ENCODE results near the gene RALY.

Gene RALY

GRCh38 chr20:33986560-33987216 lies 7.0 kb upstream of the RALY start:
- Histone ChIP-seq H3K4me3 (ENCODE audit: extremely low read depth, insufficient read depth, low read length, poor library complexity, severe bottlenecking) (no peak overlapping the region), H3K4me1 (ENCODE audit: control insufficient read depth, insufficient read depth, low read length, poor library complexity, severe bottlenecking) (no peaks in the 10 kb centered on the region), H3K27ac (ENCODE audit: low read depth, low read length, severe bottlenecking) (no peak overlapping the region), H3K9me3 (ENCODE audit: control insufficient read depth, low read length) (no peaks in the 10 kb centered on the region), H3K36me3 (ENCODE audit: control insufficient read depth, insufficient read depth, low read length) (no peaks in the 10 kb centered on the region)
- 89 to 93% methylated on average over 4 of the region's 5 CpGs for WGBS, 2 experiments (ENCODE audit: insufficient coverage in 2 of 2)

- H3K9me3 ChIP-seq (ENCODE audit: control insufficient read depth, low read length), result no peaks in the 10 kb centered on the region
- H3K27ac ChIP-seq (ENCODE audit: low read depth, low read length, severe bottlenecking), result no peak overlapping the region
- no peak overlapping the region for H3K4me3 ChIP-seq (ENCODE audit: extremely low read depth, insufficient read depth, low read length, poor library complexity, severe bottlenecking)
- no peaks in the 10 kb centered on the region for H3K4me1 ChIP-seq (ENCODE audit: control insufficient read depth, insufficient read depth, low read length, poor library complexity, severe bottlenecking)
- 94 to 100% methylated on average over 2 to 3 of the region's 4 CpGs for WGBS, 2 experiments (ENCODE audit: insufficient coverage in 2 of 2)
- no peaks in the 10 kb centered on the region for H3K36me3 ChIP-seq (ENCODE audit: control insufficient read depth, insufficient read depth, low read length)
These were observed 3.6 kb upstream of the RALY start for GRCh38 chr20:33990075-33990474.

GRCh38 chr20:33991502-33991901 lies 2.2 kb upstream of the RALY start:
- WGBS, 2 experiments (ENCODE audit: insufficient coverage in 2 of 2), result 98 to 100% methylated on average over 3 to 5 of the region's 6 CpGs
- Histone ChIP-seq H3K36me3 (ENCODE audit: control insufficient read depth, insufficient read depth, low read length) (no peaks in the 10 kb centered on the region), H3K27ac (ENCODE audit: low read depth, low read length, severe bottlenecking) (no peak overlapping the region), H3K9me3 (ENCODE audit: control insufficient read depth, low read length) (no peaks in the 10 kb centered on the region), H3K4me1 (ENCODE audit: control insufficient read depth, insufficient read depth, low read length, poor library complexity, severe bottlenecking) (peaks cover 9% of the 10 kb centered on the region), H3K4me3 (ENCODE audit: extremely low read depth, insufficient read depth, low read length, poor library complexity, severe bottlenecking) (no peak overlapping the region)

- peak overlapping the region; percentile 82 for H3K27ac ChIP-seq (ENCODE audit: low read depth, low read length, severe bottlenecking)
- WGBS, 2 experiments (ENCODE audit: insufficient coverage in 2 of 2), result 40 to 43% methylated on average over 15 to 17 of the region's 20 CpGs
- H3K36me3 ChIP-seq (ENCODE audit: control insufficient read depth, insufficient read depth, low read length), result peaks cover 8% of the 10 kb centered on the region
- H3K9me3 ChIP-seq (ENCODE audit: control insufficient read depth, low read length), result no peaks in the 10 kb centered on the region
- H3K4me3 ChIP-seq (ENCODE audit: extremely low read depth, insufficient read depth, low read length, poor library complexity, severe bottlenecking), result peak overlapping the region; percentile 98
- peaks cover 9% of the 10 kb centered on the region for H3K4me1 ChIP-seq (ENCODE audit: control insufficient read depth, insufficient read depth, low read length, poor library complexity, severe bottlenecking)
These were observed 1.4 kb upstream of the RALY start for GRCh38 chr20:33992145-33992922.

GRCh38 chr20:33992923-33993575 lies 662 bp upstream of the RALY start:
- H3K9me3 ChIP-seq (ENCODE audit: control insufficient read depth, low read length), result no peaks in the 10 kb centered on the region
- H3K4me1 ChIP-seq (ENCODE audit: control insufficient read depth, insufficient read depth, low read length, poor library complexity, severe bottlenecking), result peaks cover 9% of the 10 kb centered on the region
- H3K4me3 ChIP-seq (ENCODE audit: extremely low read depth, insufficient read depth, low read length, poor library complexity, severe bottlenecking), result peak overlapping the region; percentile 98
- H3K36me3 ChIP-seq (ENCODE audit: control insufficient read depth, insufficient read depth, low read length), result peaks cover 13% of the 10 kb centered on the region
- H3K27ac ChIP-seq (ENCODE audit: low read depth, low read length, severe bottlenecking), result peak overlapping the region; percentile 99
- 0% methylated on average over 29 to 34 of the region's 35 CpGs for WGBS, 2 experiments (ENCODE audit: insufficient coverage in 2 of 2)

GRCh38 chr20:33994222-33994913 lies 657 bp downstream of the RALY start:
- Histone ChIP-seq H3K27ac (ENCODE audit: low read depth, low read length, severe bottlenecking) (peak overlapping the region; percentile 99), H3K9me3 (ENCODE audit: control insufficient read depth, low read length) (no peaks in the 10 kb centered on the region), H3K4me1 (ENCODE audit: control insufficient read depth, insufficient read depth, low read length, poor library complexity, severe bottlenecking) (peaks cover 9% of the 10 kb centered on the region), H3K4me3 (ENCODE audit: extremely low read depth, insufficient read depth, low read length, poor library complexity, severe bottlenecking) (peak overlapping the region; percentile 98), H3K36me3 (ENCODE audit: control insufficient read depth, insufficient read depth, low read length) (peaks cover 18% of the 10 kb centered on the region)
- WGBS, 2 experiments (ENCODE audit: insufficient coverage in 2 of 2), result 1% methylated on average over 44 to 49 of the region's 57 CpGs

GRCh38 chr20:33995053-33995831 lies 1.5 kb downstream of the RALY start:
- Histone ChIP-seq H3K4me3 (ENCODE audit: extremely low read depth, insufficient read depth, low read length, poor library complexity, severe bottlenecking) (peak overlapping the region; percentile 98), H3K9me3 (ENCODE audit: control insufficient read depth, low read length) (no peaks in the 10 kb centered on the region), H3K27ac (ENCODE audit: low read depth, low read length, severe bottlenecking) (no peak overlapping the region), H3K36me3 (ENCODE audit: control insufficient read depth, insufficient read depth, low read length) (peaks cover 18% of the 10 kb centered on the region), H3K4me1 (ENCODE audit: control insufficient read depth, insufficient read depth, low read length, poor library complexity, severe bottlenecking) (peaks cover 9% of the 10 kb centered on the region)
- WGBS, 2 experiments (ENCODE audit: insufficient coverage in 2 of 2), result 30 to 49% methylated on average over 2 to 3 of the region's 8 CpGs

GRCh38 chr20:33999025-33999649 lies 5.4 kb downstream of the RALY start:
- WGBS, 2 experiments (ENCODE audit: insufficient coverage in 2 of 2), result 96 to 97% methylated on average over 4 to 6 of the region's 7 CpGs
- peaks cover 16% of the 10 kb centered on the region for H3K4me1 ChIP-seq (ENCODE audit: control insufficient read depth, insufficient read depth, low read length, poor library complexity, severe bottlenecking)
- no peaks in the 10 kb centered on the region for H3K9me3 ChIP-seq (ENCODE audit: control insufficient read depth, low read length)

GRCh38 chr20:34001378-34001777 lies 7.7 kb downstream of the RALY start:
- H3K4me1 ChIP-seq (ENCODE audit: control insufficient read depth, insufficient read depth, low read length, poor library complexity, severe bottlenecking), result peaks cover 7% of the 10 kb centered on the region
- WGBS, 2 experiments (ENCODE audit: insufficient coverage in 2 of 2), result 86 to 100% methylated on average over 1 of the region's 2 CpGs
- H3K27ac ChIP-seq (ENCODE audit: low read depth, low read length, severe bottlenecking), result no peak overlapping the region
- H3K9me3 ChIP-seq (ENCODE audit: control insufficient read depth, low read length), result no peaks in the 10 kb centered on the region
- no peak overlapping the region for H3K4me3 ChIP-seq (ENCODE audit: extremely low read depth, insufficient read depth, low read length, poor library complexity, severe bottlenecking)
- peaks cover 46% of the 10 kb centered on the region for H3K36me3 ChIP-seq (ENCODE audit: control insufficient read depth, insufficient read depth, low read length)

More at GRCh38 chr20:33999025-33999649, 5.4 kb downstream of the RALY start:
- Histone ChIP-seq H3K27ac (ENCODE audit: low read depth, low read length, severe bottlenecking) (no peak overlapping the region), H3K36me3 (ENCODE audit: control insufficient read depth, insufficient read depth, low read length) (peaks cover 40% of the 10 kb centered on the region), H3K4me3 (ENCODE audit: extremely low read depth, insufficient read depth, low read length, poor library complexity, severe bottlenecking) (no peak overlapping the region)
